GM12892 (cell line): Measurements from ENCODE around the gene XPA.

Experiments used
- DNase-seq: peaks from one replicate; pipeline ENCODE4 v3.0.0; 2011; ENCODE audit not compliant: insufficient read length
- FAIRE-seq: peaks from 2 replicates; lab custom pipeline; 2011; peaks lifted over from hg19 to GRCh38; lab: Jason Lieb, UNC
- POLR2A ChIP-seq: IDR thresholded peaks from 2 replicates; pipeline ENCODE4 v1.6.1; 2011; ENCODE audit warnings: low read depth, low read length, control low read depth
- POLR2AphosphoS5 ChIP-seq: IDR thresholded peaks from 2 replicates; pipeline ENCODE4 v1.6.1; 2011; ENCODE audit warnings: low read depth, low read length, control low read depth
- TAF1 ChIP-seq: IDR thresholded peaks from 2 replicates; pipeline ENCODE4 v1.6.1; 2011; ENCODE audit warnings: low read depth, mild to moderate bottlenecking, control low read depth, low read length, borderline replicate concordance

The XPA gene

GRCh38 chr9:97668485-97668884 lies 28.7 kb downstream of the XPA start:
- no peak for FAIRE-seq
- TF ChIP-seq TAF1 (no peak), POLR2AphosphoS5 (no peak), POLR2A (no peak)

GRCh38 chr9:97666907-97667686 lies 30.0 kb downstream of the XPA start:
- FAIRE-seq: no peak
- no peak for DNase-seq
- TF ChIP-seq TAF1: no peak
- TF ChIP-seq POLR2AphosphoS5: no peak
- no peak for TF ChIP-seq POLR2A

More at GRCh38 chr9:97668485-97668884, 28.7 kb downstream of the XPA start:
- no peak for DNase-seq

- peak; percentile 5 for FAIRE-seq
- TF ChIP-seq POLR2A (no peak), TAF1 (no peak), POLR2AphosphoS5 (no peak)
Measured at GRCh38 chr9:97665742-97666141, 31.4 kb downstream of the XPA start.

GRCh38 chr9:97660847-97661246 lies 36.3 kb downstream of the XPA start:
- FAIRE-seq: no peak
- no peak for TF ChIP-seq TAF1
- no peak for TF ChIP-seq POLR2A
- TF ChIP-seq POLR2AphosphoS5: no peak

More at GRCh38 chr9:97665742-97666141, 31.4 kb downstream of the XPA start:
- DNase-seq: no peak

DNA sequence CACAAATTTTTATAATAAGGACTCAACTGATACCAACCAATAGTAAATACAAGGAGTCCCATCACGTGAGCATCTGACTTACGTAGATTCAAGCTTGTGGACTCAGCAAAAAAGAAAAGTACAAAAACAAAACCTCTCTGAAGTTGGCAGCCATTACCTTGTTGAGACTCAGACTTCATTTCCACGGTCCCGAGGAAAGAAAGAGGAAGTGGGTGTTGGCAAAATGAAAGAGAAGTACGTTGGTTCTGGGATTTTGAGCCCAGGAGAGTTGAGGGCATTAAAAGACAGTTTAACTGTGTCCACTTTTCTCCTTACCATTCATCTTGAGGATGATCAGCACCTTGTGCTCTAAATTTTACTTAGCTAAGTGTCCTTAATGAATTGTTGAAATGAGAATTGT lies 36.8 kb downstream of the XPA start:
- TF ChIP-seq POLR2A (no peak), TAF1 (no peak), POLR2AphosphoS5 (no peak)
- FAIRE-seq: no peak
- DNase-seq: no peak

More at GRCh38 chr9:97660847-97661246, 36.3 kb downstream of the XPA start:
- no peak for DNase-seq

- DNase-seq (no peak), FAIRE-seq (no peak)
- TF ChIP-seq TAF1 (no peak), POLR2A (no peak), POLR2AphosphoS5 (no peak)
Measured at GRCh38 chr9:97659771-97660170, 37.4 kb downstream of the XPA start.

DNA sequence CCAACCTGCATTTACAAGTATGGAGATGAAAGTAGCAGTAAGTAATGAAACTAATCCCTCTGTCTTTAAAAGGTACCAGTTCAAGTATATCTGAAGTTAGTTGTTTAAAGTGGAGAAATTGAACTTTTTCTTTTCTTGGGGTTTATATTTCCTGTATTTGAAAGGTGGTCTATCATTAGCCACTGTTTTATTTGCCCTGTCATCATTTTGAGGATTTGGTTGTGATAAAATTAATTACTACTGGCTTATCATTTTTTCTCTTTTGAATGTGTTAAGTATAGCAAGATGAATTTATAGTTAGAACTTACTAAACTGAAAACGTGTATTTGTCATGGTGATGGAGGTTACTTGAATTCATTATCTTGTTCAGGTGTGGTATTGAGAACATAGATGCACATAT lies 38.4 kb downstream of the XPA start:
- DNase-seq (no peak), FAIRE-seq (peak; percentile 33)
- TF ChIP-seq POLR2A (no peak), POLR2AphosphoS5 (no peak), TAF1 (no peak)

DNA sequence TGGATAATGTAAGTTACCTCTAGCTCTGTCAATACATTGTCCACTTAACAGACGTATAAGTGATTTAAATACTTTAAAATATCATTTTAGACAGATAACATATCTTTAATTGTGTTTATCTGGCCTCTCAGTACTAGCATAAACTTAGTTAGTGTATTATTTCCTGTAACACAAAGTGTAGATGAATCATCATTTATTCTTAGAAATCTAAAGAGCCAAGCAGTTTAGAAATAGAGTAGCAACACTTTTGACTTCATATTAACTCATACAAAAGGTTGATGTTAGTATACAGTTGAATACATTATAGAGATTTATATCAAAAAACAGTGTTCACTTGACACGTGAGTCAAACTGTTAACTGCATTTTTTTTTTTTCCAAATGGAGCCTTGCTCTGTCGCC lies 45.5 kb downstream of the XPA start:
- DNase-seq (no peak), FAIRE-seq (no peak)
- TF ChIP-seq POLR2AphosphoS5 (no peak), TAF1 (no peak), POLR2A (no peak)

GRCh38 chr9:97647996-97648395 lies 49.1 kb downstream of the XPA start:
- DNase-seq (no peak), FAIRE-seq (no peak)
- no peak for TF ChIP-seq TAF1
- TF ChIP-seq POLR2A: no peak
- no peak for TF ChIP-seq POLR2AphosphoS5

DNA sequence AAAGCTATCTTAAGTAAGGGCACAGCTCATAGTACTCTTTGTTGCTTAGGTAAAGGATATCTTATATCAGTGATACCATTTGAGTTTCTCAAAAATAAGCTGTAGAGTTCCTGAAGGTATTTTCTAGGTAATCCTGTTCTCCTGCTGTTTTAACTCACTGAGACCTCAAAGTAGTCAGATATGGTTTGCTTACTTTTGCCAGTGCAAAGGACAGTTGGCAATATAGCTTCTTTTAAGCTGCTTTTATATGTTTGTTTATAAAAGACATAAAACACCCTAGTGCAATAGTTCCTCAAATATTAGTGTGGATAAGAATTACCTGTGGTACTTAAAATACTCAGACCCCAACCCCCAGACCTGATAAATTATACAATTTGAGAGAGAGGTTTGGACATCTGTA lies 51.4 kb downstream of the XPA start:
- TF ChIP-seq TAF1: no peak
- TF ChIP-seq POLR2A: no peak
- TF ChIP-seq POLR2AphosphoS5: no peak
- peak; percentile 40 for FAIRE-seq
- DNase-seq: no peak

GRCh38 chr9:97640325-97640724 lies 56.8 kb downstream of the XPA start:
- no peak for DNase-seq
- no peak for TF ChIP-seq POLR2A
- TF ChIP-seq TAF1: no peak
- no peak for TF ChIP-seq POLR2AphosphoS5
- no peak for FAIRE-seq

GRCh38 chr9:97638666-97639065 lies 58.5 kb downstream of the XPA start:
- DNase-seq: no peak
- no peak for TF ChIP-seq TAF1
- TF ChIP-seq POLR2AphosphoS5: no peak
- TF ChIP-seq POLR2A: no peak
- no peak for FAIRE-seq
